GM18502 (cell line): ENCODE results near the gene PYROXD2.
A peak's percentile ranks its signal among the peaks of the same experiment; 100 is the strongest.

ENCODE experiments used
- ATAC-seq: cut with Tn5 transposase; IDR thresholded peaks from one replicate; pipeline ENCODE4 v1.9.1; 2021; ENCODE audit warnings: mild to moderate bottlenecking; ENCODE audit not compliant: unreplicated experiment, poor library complexity

The PYROXD2 gene

GRCh38 chr10:98414932-98415730 lies at the start of gene PYROXD2:
Gene PYROXD2, minus strand, starts transcription at chr10:98415182. Its CDS starts 47 bp downstream, at chr10:98415135.
- ATAC-seq = peak; percentile 77

- ATAC-seq = no peak
These were observed 49.2 kb upstream of the PYROXD2 start for GRCh38 chr10:98463976-98464754.

GRCh38 chr10:98463016-98463415 lies 48.0 kb upstream of the PYROXD2 start:
- no peak for ATAC-seq

GRCh38 chr10:98461500-98461842 lies 46.5 kb upstream of the PYROXD2 start:
- ATAC-seq = no peak

GRCh38 chr10:98460837-98461499 lies 46.0 kb upstream of the PYROXD2 start:
- no peak for ATAC-seq

GRCh38 chr10:98458809-98459784 lies 44.1 kb upstream of the PYROXD2 start:
- ATAC-seq = no peak

- no peak for ATAC-seq
These were observed 42.7 kb upstream of the PYROXD2 start for GRCh38 chr10:98457721-98458120.

GRCh38 chr10:98456686-98457482 lies 41.9 kb upstream of the PYROXD2 start:
- no peak for ATAC-seq

GRCh38 chr10:98456043-98456570 lies 41.1 kb upstream of the PYROXD2 start:
- no peak for ATAC-seq

GRCh38 chr10:98453729-98454128 lies 38.7 kb upstream of the PYROXD2 start:
- ATAC-seq = no peak

GRCh38 chr10:98450618-98451017 lies 35.6 kb upstream of the PYROXD2 start:
- no peak for ATAC-seq

GRCh38 chr10:98449287-98449686 lies 34.3 kb upstream of the PYROXD2 start:
- no peak for ATAC-seq

GRCh38 chr10:98446661-98447221 lies 31.8 kb upstream of the PYROXD2 start, which contains the start of gene HPS1:
Gene HPS1, minus strand, starts transcription at chr10:98446935. Its CDS starts 3,695 bp downstream, at chr10:98443240.
- ATAC-seq = peak; percentile 88

GRCh38 chr10:98446151-98446660 lies 31.2 kb upstream of the PYROXD2 start:
- ATAC-seq = peak; percentile 54

GRCh38 chr10:98445200-98445812 lies 30.3 kb upstream of the PYROXD2 start:
- no peak for ATAC-seq

- no peak for ATAC-seq
These were observed 29.5 kb upstream of the PYROXD2 start for GRCh38 chr10:98444314-98445006.

- ATAC-seq = no peak
These were observed 23.7 kb upstream of the PYROXD2 start for GRCh38 chr10:98438715-98439114.
